ENCODE results near the gene POU2F3.
"Not testable (repeated sequence)": the region's sequence is repeated elsewhere in the genome, so short reads cannot be mapped to it uniquely, and the experiment has no call there.

Gene POU2F3

GRCh38 chr11:120253377-120253776 lies 13.4 kb downstream of the POU2F3 start:
- not testable (repeated sequence) for DNase-seq (ENCODE audit: low read depth)

- no peak for DNase-seq (ENCODE audit: low read depth)
These were observed 15.0 kb downstream of the POU2F3 start for GRCh38 chr11:120254788-120255518.

- no peak for DNase-seq (ENCODE audit: low read depth)
These were observed 15.6 kb downstream of the POU2F3 start for GRCh38 chr11:120255519-120255866.

- DNase-seq (ENCODE audit: low read depth) = no peak
These were observed 16.2 kb downstream of the POU2F3 start for GRCh38 chr11:120256178-120256577.

GRCh38 chr11:120256779-120257178 lies 16.8 kb downstream of the POU2F3 start:
- no peak for DNase-seq (ENCODE audit: low read depth)

GRCh38 chr11:120257346-120257745 lies 17.4 kb downstream of the POU2F3 start:
- DNase-seq (ENCODE audit: low read depth) = no peak

- no peak for DNase-seq (ENCODE audit: low read depth)
These were observed 18.7 kb downstream of the POU2F3 start for GRCh38 chr11:120258661-120259060.

GRCh38 chr11:120259241-120259640 lies 19.3 kb downstream of the POU2F3 start:
- no peak for DNase-seq (ENCODE audit: low read depth)

- DNase-seq (ENCODE audit: low read depth) = no peak
These were observed 20.1 kb downstream of the POU2F3 start for GRCh38 chr11:120259988-120260565.

- no peak for DNase-seq (ENCODE audit: low read depth)
These were observed 20.7 kb downstream of the POU2F3 start for GRCh38 chr11:120260616-120261015.

- no peak for DNase-seq (ENCODE audit: low read depth)
These were observed 21.4 kb downstream of the POU2F3 start for GRCh38 chr11:120261321-120261720.

GRCh38 chr11:120261931-120262330 lies 22.0 kb downstream of the POU2F3 start:
- DNase-seq (ENCODE audit: low read depth) = no peak

- no peak for DNase-seq (ENCODE audit: low read depth)
These were observed 27.4 kb downstream of the POU2F3 start for GRCh38 chr11:120267319-120267718.

- no peak for DNase-seq (ENCODE audit: low read depth)
These were observed 28.7 kb downstream of the POU2F3 start for GRCh38 chr11:120268686-120269085.

- peak; percentile 61 for DNase-seq (ENCODE audit: low read depth)
These were observed 30.4 kb downstream of the POU2F3 start for GRCh38 chr11:120270386-120270785.

GRCh38 chr11:120271672-120272071 lies 31.7 kb downstream of the POU2F3 start:
- DNase-seq (ENCODE audit: low read depth) = no peak

- peak; percentile 58 for DNase-seq (ENCODE audit: low read depth)
These were observed 32.4 kb downstream of the POU2F3 start for GRCh38 chr11:120272303-120272702.

GRCh38 chr11:120273432-120273831 lies 33.5 kb downstream of the POU2F3 start:
- DNase-seq (ENCODE audit: low read depth) = peak; percentile 76

GRCh38 chr11:120273956-120274355 lies 34.0 kb downstream of the POU2F3 start:
- not testable (repeated sequence) for DNase-seq (ENCODE audit: low read depth)

- DNase-seq (ENCODE audit: low read depth) = no peak
These were observed 39.6 kb downstream of the POU2F3 start for GRCh38 chr11:120279502-120279901.

- peak; percentile 12 for DNase-seq (ENCODE audit: low read depth)
These were observed 40.7 kb downstream of the POU2F3 start for GRCh38 chr11:120280600-120281051.

GRCh38 chr11:120281143-120281795 lies 41.3 kb downstream of the POU2F3 start:
- no peak for DNase-seq (ENCODE audit: low read depth)

GRCh38 chr11:120283124-120283523 lies 43.2 kb downstream of the POU2F3 start:
- no peak for DNase-seq (ENCODE audit: low read depth)
